HFF-Myc (cell line): ENCODE measurements around the gene PPP1R13L.

Source experiments
- DNase-seq: peaks from one replicate; pipeline ENCODE4 v3.0.0-alpha.2; 2011; ENCODE audit warnings: low read depth; ENCODE audit errors: extremely low read depth
- H3K4me3 ChIP-seq: replicated peaks from 2 replicates; pipeline ENCODE4 v1.5.1; 2011; ENCODE audit warnings: low read depth, mild to moderate bottlenecking, control low read depth, low read length
- CTCF ChIP-seq: IDR thresholded peaks from 2 replicates; pipeline ENCODE4 v1.5.1; 2012; ENCODE audit warnings: mild to moderate bottlenecking, low read depth, low read length, control low read depth; ENCODE audit errors: missing control alignments

The PPP1R13L gene

DNA sequence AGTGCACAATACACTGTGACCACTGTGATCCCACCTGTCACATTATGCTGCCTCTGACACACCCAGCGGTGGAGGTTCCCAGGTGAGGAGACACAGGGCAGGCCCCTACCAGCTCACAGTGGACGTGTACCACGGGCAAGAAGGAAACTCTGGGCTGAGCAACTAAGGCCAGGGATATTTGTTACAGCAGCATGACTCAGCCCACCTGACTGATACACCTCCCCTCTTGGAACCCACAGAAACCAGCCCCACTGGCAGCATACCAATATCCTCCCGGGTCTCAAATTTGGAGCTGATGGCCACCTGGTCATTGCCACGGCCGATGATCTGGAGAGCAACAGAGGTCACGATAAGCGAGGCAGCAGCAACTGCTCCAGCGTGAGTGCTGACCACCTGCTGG lies 49.5 kb downstream of the PPP1R13L start:
- TF ChIP-seq CTCF = no peak
- no peak for DNase-seq
- no peak overlapping the region for H3K4me3 ChIP-seq

GRCh38 chr19:45354241-45354842 lies 50.5 kb downstream of the PPP1R13L start:
- H3K4me3 ChIP-seq = no peak overlapping the region
- DNase-seq = no peak
- no peak for TF ChIP-seq CTCF

GRCh38 chr19:45352914-45353796 lies 51.7 kb downstream of the PPP1R13L start:
- H3K4me3 ChIP-seq = no peak overlapping the region
- no peak for DNase-seq
- no peak for TF ChIP-seq CTCF

GRCh38 chr19:45352471-45352870 lies 52.4 kb downstream of the PPP1R13L start:
- no peak for TF ChIP-seq CTCF
- H3K4me3 ChIP-seq = no peak overlapping the region
- DNase-seq = no peak

DNA sequence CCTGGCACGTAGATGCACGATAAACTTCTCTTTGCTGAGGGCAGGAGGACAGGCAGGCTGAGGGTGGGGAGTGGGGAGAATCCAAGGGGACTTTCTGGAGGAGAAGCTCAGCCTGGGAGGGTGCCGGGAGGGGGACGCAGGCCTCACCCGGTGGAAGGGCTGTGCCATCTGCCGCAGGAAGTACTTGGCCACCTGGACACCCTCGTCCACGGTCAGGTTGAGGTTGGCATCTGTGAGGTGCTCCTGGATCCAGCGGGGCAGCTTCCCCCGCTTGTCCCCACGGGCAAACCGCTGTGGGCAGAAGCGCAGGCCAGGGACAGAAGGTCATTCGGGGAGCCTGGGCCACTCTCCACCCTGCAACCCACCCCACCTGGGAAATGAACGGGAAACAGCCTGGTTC lies 52.8 kb downstream of the PPP1R13L start:
- TF ChIP-seq CTCF = no peak
- H3K4me3 ChIP-seq = no peak overlapping the region
- no peak for DNase-seq

DNA sequence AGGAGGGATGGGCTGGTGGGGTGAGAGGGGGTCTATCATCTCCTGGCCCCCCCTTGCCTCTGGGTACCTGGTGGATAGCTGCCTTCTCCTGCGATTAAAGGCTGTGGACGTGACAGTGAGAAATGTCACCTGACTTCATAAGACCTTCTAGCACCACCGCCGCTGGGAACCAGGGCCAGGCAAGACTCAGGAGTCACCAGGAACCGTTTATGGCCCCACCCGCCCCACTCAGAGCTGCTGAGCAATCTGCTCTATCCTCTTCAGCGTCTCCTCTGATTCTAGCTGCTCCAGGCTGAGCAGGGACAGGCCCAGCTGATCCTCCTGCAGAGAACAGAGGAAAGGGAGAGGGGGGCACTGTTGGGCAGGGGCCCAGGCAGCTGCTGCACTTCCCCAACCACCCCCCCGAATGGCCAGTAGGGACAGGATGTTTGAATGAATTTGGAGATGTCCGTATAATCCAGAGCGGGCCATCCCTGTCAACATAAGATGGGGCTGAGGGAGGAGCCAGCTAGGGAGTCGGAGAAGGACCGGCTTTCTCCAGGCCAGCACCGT lies 53.4 kb downstream of the PPP1R13L start:
- H3K4me3 ChIP-seq = no peak overlapping the region
- DNase-seq = no peak
- TF ChIP-seq CTCF = no peak
